H9 (cell line): ENCODE data around the gene TFAP2E. TPM values are rescaled to one million over a fixed set of nuclear protein-coding genes. Genes with fewer than 3 reads are reported as not detected.
A peak's percentile ranks its signal among the peaks of the same experiment; 100 is the strongest.

Source experiments
- DNase-seq: peaks from one replicate; pipeline ENCODE4 v3.0.0-alpha.2; 2017
- H2AFZ ChIP-seq: one replicate; pipeline ENCODE4 v1.6.1; 2013; ENCODE audit warnings: mild to moderate bottlenecking, low read length, control low read depth, moderate library complexity
- H2AK5ac ChIP-seq: 2 replicates; pipeline ENCODE4 v1.6.1; 2013; ENCODE audit warnings: low read length, control low read depth, mixed read lengths; ENCODE audit not compliant: insufficient read length
- H2BK120ac ChIP-seq: one replicate; pipeline ENCODE4 v1.6.1; 2013; ENCODE audit warnings: low read depth, mild to moderate bottlenecking, low read length, control low read depth, inconsistent platforms; ENCODE audit not compliant: poor library complexity, severe bottlenecking
- H2BK12ac ChIP-seq: 2 replicates; pipeline ENCODE4 v1.6.1; 2013; ENCODE audit warnings: low read length, control low read depth, mixed read lengths, low read depth; ENCODE audit not compliant: insufficient read length
- H2BK15ac ChIP-seq: 2 replicates; pipeline ENCODE4 v1.6.1; 2013; ENCODE audit warnings: low read depth, low read length, control low read depth
- H2BK20ac ChIP-seq: one replicate; pipeline ENCODE4 v1.6.1; 2013; ENCODE audit warnings: low read depth, mild to moderate bottlenecking, low read length, control low read depth, inconsistent platforms; ENCODE audit not compliant: poor library complexity, severe bottlenecking
- H2BK5ac ChIP-seq: 2 replicates; pipeline ENCODE4 v1.6.1; 2013; ENCODE audit warnings: low read length, control low read depth, mixed read lengths; ENCODE audit not compliant: insufficient read length
- H3K14ac ChIP-seq: 2 replicates; pipeline ENCODE4 v1.6.1; 2013; ENCODE audit warnings: low read length, control low read depth; ENCODE audit not compliant: insufficient read depth
- H3K18ac ChIP-seq: 2 replicates; pipeline ENCODE4 v1.6.1; 2013; ENCODE audit warnings: low read depth, mild to moderate bottlenecking, mixed read lengths, low read length, control low read depth; ENCODE audit not compliant: insufficient read length
- H3K23ac ChIP-seq: 2 replicates; pipeline ENCODE4 v1.6.1; 2013; ENCODE audit warnings: low read length, control low read depth, mixed read lengths, low read depth; ENCODE audit not compliant: insufficient read length
- H3K23me2 ChIP-seq: 2 replicates; pipeline ENCODE4 v1.6.1; 2013; ENCODE audit warnings: low read depth, mild to moderate bottlenecking, mixed read lengths, low read length, control low read depth; ENCODE audit not compliant: insufficient read length, poor library complexity, severe bottlenecking
- H3K27ac ChIP-seq: 2 replicates; pipeline ENCODE4 v1.5.1; 2013; ENCODE audit warnings: low read length, control low read depth, mixed read lengths, low read depth; ENCODE audit not compliant: insufficient read length
- H3K27me3 ChIP-seq: 2 replicates; pipeline ENCODE4 v1.6.1; 2013; ENCODE audit warnings: low read length, control low read depth, inconsistent platforms; ENCODE audit not compliant: insufficient read depth
- H3K4ac ChIP-seq: 2 replicates; pipeline ENCODE4 v1.6.1; 2013; ENCODE audit warnings: low read depth, mild to moderate bottlenecking, control low read depth, inconsistent platforms, low read length, moderate library complexity
- H3K4me1 ChIP-seq: 2 replicates; pipeline ENCODE4 v1.6.1; 2013; ENCODE audit warnings: low read length, control low read depth, inconsistent platforms; ENCODE audit not compliant: insufficient read depth
- H3K4me2 ChIP-seq: 2 replicates; pipeline ENCODE4 v1.6.1; 2013; ENCODE audit warnings: low read length, control low read depth, mixed read lengths; ENCODE audit not compliant: insufficient read length, insufficient read depth
- H3K56ac ChIP-seq: 2 replicates; pipeline ENCODE4 v1.6.1; 2013; ENCODE audit warnings: low read depth, mild to moderate bottlenecking, mixed read lengths, low read length, control low read depth; ENCODE audit not compliant: insufficient read length
- H3K79me1 ChIP-seq: 2 replicates; pipeline ENCODE4 v1.6.1; 2013; ENCODE audit warnings: low read depth, mild to moderate bottlenecking, moderate library complexity, low read length, control low read depth, inconsistent platforms; ENCODE audit not compliant: insufficient read depth, poor library complexity, severe bottlenecking
- H3K79me2 ChIP-seq: 2 replicates; pipeline ENCODE4 v1.6.1; 2013; ENCODE audit warnings: low read length, control low read depth, inconsistent platforms; ENCODE audit not compliant: insufficient read depth
- H3K9ac ChIP-seq: 2 replicates; pipeline ENCODE4 v1.6.1; 2013; ENCODE audit warnings: low read length, control low read depth, mixed read lengths; ENCODE audit not compliant: insufficient read length; ENCODE audit errors: extremely low read depth
- H3K9me3 ChIP-seq: one replicate; pipeline ENCODE4 v1.6.1; 2013; ENCODE audit warnings: low read depth, low read length, inconsistent platforms; ENCODE audit not compliant: control insufficient read depth
- H3T11ph ChIP-seq: one replicate; pipeline ENCODE4 v1.6.1; 2013; ENCODE audit warnings: mild to moderate bottlenecking, low read length, control low read depth, inconsistent platforms
- H4K20me1 ChIP-seq: one replicate; pipeline ENCODE4 v1.6.1; 2013; ENCODE audit not compliant: control insufficient read depth, insufficient read length, insufficient read depth
- H4K5ac ChIP-seq: 2 replicates; pipeline ENCODE4 v1.6.1; 2013; ENCODE audit warnings: low read depth, mild to moderate bottlenecking, mixed read lengths, low read length, control low read depth; ENCODE audit not compliant: insufficient read length
- H4K8ac ChIP-seq: replicated peaks from 2 replicates; pipeline ENCODE4 v1.6.1; 2013; ENCODE audit warnings: low read length, control low read depth, mixed read lengths, low read depth; ENCODE audit not compliant: insufficient read length
- H4K91ac ChIP-seq: 2 replicates; pipeline ENCODE4 v1.6.1; 2013; ENCODE audit warnings: low read depth, mild to moderate bottlenecking, moderate library complexity, mixed read lengths, low read length, control low read depth; ENCODE audit not compliant: insufficient read length
- H3K27ac Mint-ChIP-seq, 3 experiments: 2 replicates in 2 of 3; 3 replicates in 1 of 3; pipeline ENCODE4 v1.8.0; 2020 to 2021; ENCODE audit warnings: mixed read lengths in 3 of 3, mild to moderate bottlenecking in 1 of 3, moderate library complexity in 1 of 3
- H3K27me3 Mint-ChIP-seq: 2 replicates; pipeline ENCODE4 v1.8.0; 2021; ENCODE audit warnings: low read depth, mild to moderate bottlenecking, moderate library complexity, mixed read lengths
- H3K36me3 Mint-ChIP-seq, 3 experiments: 2 replicates in 2 of 3; 3 replicates in 1 of 3; pipeline ENCODE4 v1.8.0; 2020 to 2021; ENCODE audit warnings: low read depth in 3 of 3, mixed read lengths in 3 of 3; ENCODE audit not compliant: insufficient read depth in 1 of 3
- H3K4me1 Mint-ChIP-seq, 2 experiments: 2 replicates each; pipeline ENCODE4 v1.8.0; 2020; ENCODE audit warnings: mixed read lengths in 2 of 2
- H3K4me3 Mint-ChIP-seq, 2 experiments: 2 replicates in 1 of 2; 3 replicates in 1 of 2; pipeline ENCODE4 v1.8.0; 2020 to 2021; ENCODE audit warnings: mild to moderate bottlenecking in 2 of 2, mixed read lengths in 2 of 2, moderate library complexity in 1 of 2
- H3K9me3 Mint-ChIP-seq, 2 experiments: 2 replicates in 1 of 2; 3 replicates in 1 of 2; pipeline ENCODE4 v1.8.0; 2020; ENCODE audit warnings: mild to moderate bottlenecking in 2 of 2, mixed read lengths in 2 of 2, moderate library complexity in 1 of 2
- WGBS: extraction: QIAGEN DNeasy Blood & Tissue Kit; methylation state at CpG from one replicate; pipeline ENCODE4 v1.1.7; 2013; ENCODE audit warnings: missing lambda C conversion rate, low lambda C conversion rate, mixed read lengths; ENCODE audit not compliant: insufficient read length; ENCODE audit errors: extremely low coverage; 5-methylcytosine and 5-hydroxymethylcytosine counted together
- total RNA-seq: library from RNA; stranded (reverse); gene quantifications from 2 replicates; pipeline ENCODE4 v1.2.1, GENCODE V29; 2021
- TF ChIP-seq, protein P1 (sequence below): fragments of 200-600 bp; sonication (generic); conservative IDR thresholded peaks from 3 replicates; pipeline ENCODE4 v1.8.0; 2021; ENCODE audit warnings: antibody characterized with exemption, mild to moderate bottlenecking

The TFAP2E gene
- total RNA-seq, 1 experiment from 2014 or later, result 0.70 TPM

DNA sequence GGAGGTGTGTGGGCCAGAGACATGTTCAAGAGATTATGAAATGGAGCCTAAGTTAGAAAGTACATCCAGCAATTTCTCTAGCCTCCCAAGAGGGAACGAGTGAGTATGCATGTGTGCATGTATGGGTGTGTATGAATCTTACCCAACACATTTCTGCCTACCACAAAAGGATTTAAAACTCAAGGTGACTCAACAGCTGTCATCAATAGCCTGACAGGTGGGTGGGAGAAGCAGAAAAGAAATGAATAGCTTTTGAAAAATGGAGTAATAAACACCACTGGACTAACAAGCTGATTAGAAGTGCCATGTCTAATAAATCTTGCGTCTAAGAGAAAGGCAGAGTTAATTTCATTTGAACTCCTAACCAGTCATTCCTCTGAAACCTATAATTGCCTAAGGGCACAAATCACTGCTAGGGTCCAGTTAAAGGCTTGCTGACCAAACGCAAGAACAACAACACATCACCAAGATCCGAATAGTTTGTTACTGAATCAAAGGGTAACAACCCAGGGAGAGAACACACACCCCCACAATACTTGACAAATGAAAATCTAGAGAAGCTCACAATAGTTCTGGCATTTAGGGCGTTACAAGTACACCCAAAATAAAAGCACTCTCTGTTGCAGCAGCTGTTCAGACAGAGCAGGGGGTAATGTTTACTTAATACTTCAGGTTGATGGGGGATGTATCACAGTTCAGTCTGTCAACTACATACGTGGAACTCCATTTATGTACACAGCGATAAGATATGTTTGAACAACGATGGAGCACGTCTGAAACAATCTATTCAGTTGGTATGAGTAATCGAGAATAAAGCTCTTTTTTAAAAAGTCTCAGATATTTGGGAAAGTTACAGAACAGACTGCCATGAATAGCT is 17.3 kb upstream of the TFAP2E start:
- H4K5ac ChIP-seq, result no peak overlapping the region
- H3K23me2 ChIP-seq, result peaks cover 21% of the 10 kb centered on the region
- H4K8ac ChIP-seq, result no peak overlapping the region
- H3K79me2 ChIP-seq, result peaks cover 8% of the 10 kb centered on the region; the same call in 1 of the 2 replicates
- peak overlapping the region; percentile 98 for H3K4me2 ChIP-seq
- no peak overlapping the region for H2BK120ac ChIP-seq
- peak overlapping the region; percentile 40 for H2BK12ac ChIP-seq
- H3K4me1 ChIP-seq, result peaks cover 6% of the 10 kb centered on the region; the same call in 1 of the 2 replicates
- DNase-seq, result no peak
- no peak overlapping the region for H2AFZ ChIP-seq
- Mint-ChIP-seq H3K36me3 (peaks cover 19 to 37% (median 26%) of the 10 kb centered on the region in 3 experiments; a peak in 6 of 7 replicates), H3K4me3 (peak overlapping the region; percentile 91 to 98), H3K4me1 (peaks cover 45 to 55% of the 10 kb centered on the region in 2 experiments), H3K9me3 (peaks cover 0 to 4% of the 10 kb centered on the region in 2 experiments; a peak in 2 of 5 replicates), H3K27ac (peak overlapping the region; percentile 22 to 100 (median 98)), H3K27me3 (no peaks in the 10 kb centered on the region)
- no peak overlapping the region for H2BK15ac ChIP-seq
- no peak overlapping the region for H3K4ac ChIP-seq
- H3K9me3 ChIP-seq, result no peaks in the 10 kb centered on the region
- WGBS, result no CpG with 5 or more reads among the region's 10 CpGs
- H3K56ac ChIP-seq, result no peak overlapping the region
- no peak overlapping the region for H2AK5ac ChIP-seq
- TF ChIP-seq, protein P1, sequence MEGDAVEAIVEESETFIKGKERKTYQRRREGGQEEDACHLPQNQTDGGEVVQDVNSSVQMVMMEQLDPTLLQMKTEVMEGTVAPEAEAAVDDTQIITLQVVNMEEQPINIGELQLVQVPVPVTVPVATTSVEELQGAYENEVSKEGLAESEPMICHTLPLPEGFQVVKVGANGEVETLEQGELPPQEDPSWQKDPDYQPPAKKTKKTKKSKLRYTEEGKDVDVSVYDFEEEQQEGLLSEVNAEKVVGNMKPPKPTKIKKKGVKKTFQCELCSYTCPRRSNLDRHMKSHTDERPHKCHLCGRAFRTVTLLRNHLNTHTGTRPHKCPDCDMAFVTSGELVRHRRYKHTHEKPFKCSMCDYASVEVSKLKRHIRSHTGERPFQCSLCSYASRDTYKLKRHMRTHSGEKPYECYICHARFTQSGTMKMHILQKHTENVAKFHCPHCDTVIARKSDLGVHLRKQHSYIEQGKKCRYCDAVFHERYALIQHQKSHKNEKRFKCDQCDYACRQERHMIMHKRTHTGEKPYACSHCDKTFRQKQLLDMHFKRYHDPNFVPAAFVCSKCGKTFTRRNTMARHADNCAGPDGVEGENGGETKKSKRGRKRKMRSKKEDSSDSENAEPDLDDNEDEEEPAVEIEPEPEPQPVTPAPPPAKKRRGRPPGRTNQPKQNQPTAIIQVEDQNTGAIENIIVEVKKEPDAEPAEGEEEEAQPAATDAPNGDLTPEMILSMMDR, result no peak
- no peak overlapping the region for H2BK5ac ChIP-seq
- H3T11ph ChIP-seq, result no peak overlapping the region
- no peak overlapping the region for H3K14ac ChIP-seq
- no peaks in the 10 kb centered on the region for H4K20me1 ChIP-seq
- H4K91ac ChIP-seq, result no peak overlapping the region
- peak overlapping the region; percentile 96 for H3K27ac ChIP-seq
- no peak overlapping the region for H2BK20ac ChIP-seq
- no peak overlapping the region for H3K18ac ChIP-seq
- no peak overlapping the region for H3K9ac ChIP-seq
- no peaks in the 10 kb centered on the region for H3K79me1 ChIP-seq
- no peaks in the 10 kb centered on the region for H3K27me3 ChIP-seq
- no peak overlapping the region for H3K23ac ChIP-seq
